Renal pelvis (tissue), 4 donors: ENCODE results near the gene CAMTA1. TPM values are rescaled to one million over a fixed set of nuclear protein-coding genes. Genes with fewer than 3 reads are reported as not detected.

Experiments
- DNase-seq: peaks from one replicate; pipeline ENCODE4 v3.0.0-alpha.2; 2013
- polyA plus RNA-seq, 3 donors: library from polyadenylated mRNA; unstranded; fragments of 120-200 nt; gene quantifications; one replicate each; pipeline ENCODE4 v1.2.1, GENCODE V29; 2013; ENCODE audit not compliant: insufficient read length in 3 of 3

CAMTA1 gene
- polyA plus RNA-seq, 3 donors = 72.3 to 83.1 (median 76.0) TPM

DNA sequence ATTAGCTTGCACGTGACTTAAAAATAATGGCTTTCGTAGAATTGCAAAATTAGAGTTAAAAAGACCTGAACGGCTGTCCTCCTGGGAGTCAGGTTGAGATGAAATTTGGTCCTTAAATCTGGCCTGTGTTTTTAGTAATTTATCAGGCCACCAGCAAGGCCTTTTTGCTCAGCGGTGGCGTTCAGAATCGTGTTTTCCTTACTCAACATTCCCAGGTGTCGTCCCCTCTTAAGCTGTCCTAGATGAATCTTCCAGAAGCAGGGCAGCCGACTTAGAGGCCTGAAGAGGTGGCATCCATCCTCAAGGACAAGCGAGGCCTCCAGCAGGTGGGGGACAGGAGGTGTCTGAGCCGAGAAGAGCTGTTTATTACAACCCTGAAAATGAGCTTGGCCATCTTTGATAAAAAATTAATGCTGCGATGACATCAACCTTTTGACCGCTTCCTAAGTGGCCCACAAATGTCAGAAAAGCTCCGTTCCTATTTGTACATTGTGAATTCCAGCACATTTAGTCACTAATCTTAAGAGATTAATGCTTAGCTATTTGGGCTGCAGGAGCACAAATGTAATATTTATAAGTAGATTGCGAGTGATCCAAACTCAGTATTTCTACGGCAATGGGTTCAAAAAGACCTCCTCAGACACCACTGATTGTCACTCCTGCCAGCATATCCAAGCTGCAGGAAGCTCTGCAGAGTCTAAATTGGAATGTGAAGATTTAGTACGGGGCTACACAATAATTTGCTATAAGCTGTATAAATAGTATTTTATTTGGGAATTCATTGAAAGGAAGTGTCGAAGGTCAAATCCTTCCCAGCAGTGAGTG, 641.7 kb downstream of the CAMTA1 start:
- DNase-seq = no peak

GRCh38 chr1:7427605-7428300, 642.5 kb downstream of the CAMTA1 start:
- no peak for DNase-seq

- no peak for DNase-seq
Observed at GRCh38 chr1:7429290-7429689, 644.0 kb downstream of the CAMTA1 start.

- no peak for DNase-seq
Observed at GRCh38 chr1:7430047-7430608, 644.9 kb downstream of the CAMTA1 start.

- no peak for DNase-seq
Observed at GRCh38 chr1:7430691-7431090, 645.4 kb downstream of the CAMTA1 start.

- no peak for DNase-seq
Observed at GRCh38 chr1:7432102-7432899, 647.0 kb downstream of the CAMTA1 start.

GRCh38 chr1:7432900-7433380, 647.7 kb downstream of the CAMTA1 start:
- DNase-seq = no peak

DNA sequence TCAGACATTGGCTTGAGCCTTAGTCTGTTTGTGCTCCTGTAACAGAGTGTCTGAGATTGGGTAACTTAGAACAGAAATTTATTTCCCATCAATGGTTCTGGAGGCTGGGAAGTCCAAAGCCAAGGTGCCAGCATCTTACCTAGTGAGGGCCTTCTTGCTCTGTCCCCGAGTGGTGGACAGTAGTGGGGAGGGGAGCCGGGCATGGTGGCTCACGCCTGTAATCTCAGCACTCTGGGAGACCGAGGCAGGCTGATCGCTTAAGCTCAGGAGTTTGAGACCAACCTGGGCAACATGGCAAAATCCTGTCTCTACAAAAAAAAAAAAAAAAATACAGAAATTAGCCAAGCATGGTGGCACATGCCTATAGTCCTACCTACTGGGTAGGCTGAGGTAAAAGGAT, 649.3 kb downstream of the CAMTA1 start:
- no peak for DNase-seq

- DNase-seq = no peak
Observed at GRCh38 chr1:7435276-7436055, 650.2 kb downstream of the CAMTA1 start.

- no peak for DNase-seq
Observed at GRCh38 chr1:7436056-7437005, 651.1 kb downstream of the CAMTA1 start.

GRCh38 chr1:7437036-7437435, 651.8 kb downstream of the CAMTA1 start:
- no peak for DNase-seq

DNA sequence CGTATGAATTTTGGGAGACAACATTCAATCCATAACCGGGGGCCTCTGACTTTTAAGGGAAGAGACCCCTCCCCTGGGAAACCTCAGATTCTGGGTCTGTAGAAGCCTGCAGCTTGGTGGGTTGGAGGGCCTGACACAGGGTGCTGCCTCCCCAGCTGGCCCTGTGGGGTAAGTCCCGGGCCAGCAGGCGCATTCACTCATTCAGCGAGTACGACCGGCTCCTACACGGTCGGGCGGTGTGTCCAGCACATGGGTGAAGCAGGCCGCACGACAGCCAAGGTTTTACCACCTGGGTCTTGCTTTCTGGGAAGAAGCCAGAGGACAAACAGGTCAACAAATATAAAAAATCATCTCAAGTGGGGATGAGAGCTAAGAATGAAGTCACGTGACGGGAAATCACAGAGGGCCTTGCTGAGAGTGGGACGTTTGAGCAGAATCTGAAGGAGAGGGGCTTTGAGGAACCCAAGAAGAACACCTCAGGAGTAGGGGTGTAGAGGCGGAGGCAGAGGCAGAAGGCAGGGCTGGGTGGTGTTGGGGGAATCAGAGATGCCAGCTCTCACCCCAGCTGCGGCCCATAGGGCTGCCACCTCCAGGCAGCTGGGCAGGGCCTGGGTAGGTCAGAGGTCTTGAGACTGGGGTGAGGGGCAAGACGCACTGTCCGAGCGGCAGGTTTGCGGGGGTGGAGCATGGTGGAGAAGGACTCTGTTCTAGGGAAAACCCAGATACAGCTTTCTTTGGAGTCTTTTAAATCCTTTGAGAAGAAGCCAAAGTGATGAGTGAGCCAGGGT, 652.5 kb downstream of the CAMTA1 start:
- DNase-seq = no peak

- DNase-seq = no peak
Observed at GRCh38 chr1:7438396-7438785, 653.1 kb downstream of the CAMTA1 start.

DNA sequence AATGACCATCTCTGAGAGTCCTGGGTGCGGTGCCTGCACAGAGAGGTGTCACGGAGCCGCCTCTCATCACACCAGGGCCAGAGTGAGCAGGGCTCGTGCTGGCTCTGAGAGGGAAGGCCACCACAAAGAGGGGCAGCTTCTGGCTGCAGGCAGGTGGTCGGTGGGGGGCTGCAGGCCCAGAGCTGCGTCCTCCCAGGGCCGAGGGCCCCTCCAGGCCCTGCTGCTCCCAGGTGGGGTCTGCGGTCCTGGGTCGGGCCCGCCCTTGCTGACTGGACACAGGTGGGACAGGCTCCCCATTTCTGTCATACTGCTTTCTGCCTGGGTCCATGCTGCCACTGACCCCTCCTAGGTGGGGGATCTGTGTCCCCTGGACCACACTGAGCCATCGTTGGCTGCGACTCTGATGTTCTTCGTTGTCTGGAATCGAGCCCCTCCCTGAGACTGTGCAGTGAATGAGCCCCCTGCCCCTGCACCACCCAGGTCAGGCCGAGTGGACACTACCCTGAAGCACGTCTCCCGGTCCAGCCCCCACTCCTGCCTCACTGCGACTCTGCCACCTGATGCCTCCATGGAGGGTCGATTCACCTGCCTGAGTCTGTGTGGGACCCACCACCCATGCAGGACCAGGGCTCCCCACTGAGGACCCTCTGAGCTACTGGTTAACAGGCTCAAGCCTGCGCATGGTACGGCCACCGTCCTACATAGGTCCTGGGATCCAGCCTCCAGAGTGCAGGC, 653.8 kb downstream of the CAMTA1 start:
- DNase-seq = no peak

GRCh38 chr1:7440154-7440553, 654.9 kb downstream of the CAMTA1 start:
- no peak for DNase-seq

GRCh38 chr1:7441143-7441841, 656.0 kb downstream of the CAMTA1 start:
- DNase-seq = no peak

DNA sequence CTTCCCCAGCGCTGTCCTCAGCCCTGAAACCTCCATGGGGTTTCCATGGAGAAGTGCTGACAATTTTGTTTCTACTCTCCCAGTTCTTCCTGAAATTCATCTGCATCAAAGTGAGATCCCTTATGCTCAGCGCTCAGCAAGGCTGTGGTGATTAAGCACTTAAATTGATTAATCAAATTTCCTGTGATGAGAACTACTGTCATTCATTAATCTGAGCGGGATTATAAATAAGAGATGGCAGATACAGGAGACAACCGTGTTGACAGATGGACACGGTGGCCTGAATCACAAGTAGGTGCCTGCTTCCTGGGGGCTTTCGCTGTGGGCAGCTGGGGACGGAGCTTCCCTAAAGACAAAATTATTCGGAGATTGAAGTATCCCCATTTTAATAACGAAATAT, 656.8 kb downstream of the CAMTA1 start:
- no peak for DNase-seq

GRCh38 chr1:7442918-7443317, 657.7 kb downstream of the CAMTA1 start:
- no peak for DNase-seq
